SK-N-DZ (cell line): ENCODE data around the gene DDHD1. TPM values are rescaled to one million over a fixed set of nuclear protein-coding genes. Genes with fewer than 3 reads are reported as not detected.
"Not testable (repeated sequence)": the region's sequence is repeated elsewhere in the genome, so short reads cannot be mapped to it uniquely, and the experiment has no call there.

Source experiments
- DNase-seq: peaks from one replicate; pipeline ENCODE4 v3.0.0-alpha.2; 2015; ENCODE audit warnings: low spot score
- polyA plus RNA-seq, 2 experiments: library from polyadenylated mRNA; depleted of rRNA; stranded (reverse); fragments of >200 nt; gene quantifications; 2 replicates each; pipeline ENCODE4 v1.2.3, GENCODE V29; 2014

The DDHD1 gene
- 6.6 and 9.0 TPM in 2 replicates for polyA plus RNA-seq (2014; cell fraction: cytosol; rRNA removed)
- polyA plus RNA-seq (2014; cell fraction: nucleus; rRNA removed): 11.9 and 12.3 TPM in 2 replicates

- peak; percentile 78 for DNase-seq
These were observed at the start of gene DDHD1 for GRCh38 chr14:53152887-53153701. TSS of gene DDHD1 (minus strand) at chr14:53153323. CDS start at chr14:53153098, 225 bp downstream.

GRCh38 chr14:53195949-53196348 is 42.8 kb upstream of the DDHD1 start:
- no peak for DNase-seq

GRCh38 chr14:53193193-53193592 is 40.1 kb upstream of the DDHD1 start:
- no peak for DNase-seq

GRCh38 chr14:53192052-53192760 is 39.1 kb upstream of the DDHD1 start:
- no peak for DNase-seq

GRCh38 chr14:53190938-53191337 is 37.8 kb upstream of the DDHD1 start:
- no peak for DNase-seq

GRCh38 chr14:53187921-53188463 is 34.9 kb upstream of the DDHD1 start:
- DNase-seq: no peak

GRCh38 chr14:53186532-53186931 is 33.4 kb upstream of the DDHD1 start:
- no peak for DNase-seq

GRCh38 chr14:53183611-53184010 is 30.5 kb upstream of the DDHD1 start:
- DNase-seq: no peak

- no peak for DNase-seq
These were observed 29.9 kb upstream of the DDHD1 start for GRCh38 chr14:53183056-53183455.

- not testable (repeated sequence) for DNase-seq
These were observed 28.4 kb upstream of the DDHD1 start for GRCh38 chr14:53181463-53182081.

GRCh38 chr14:53180272-53181221 is 27.4 kb upstream of the DDHD1 start:
- peak; percentile 10 for DNase-seq

GRCh38 chr14:53179486-53180005 is 26.4 kb upstream of the DDHD1 start:
- not testable (repeated sequence) for DNase-seq

- no peak for DNase-seq
These were observed 22.3 kb upstream of the DDHD1 start for GRCh38 chr14:53175375-53175774.

GRCh38 chr14:53174918-53175317 is 21.8 kb upstream of the DDHD1 start:
- DNase-seq: peak; percentile 64

GRCh38 chr14:53168786-53169185 is 15.7 kb upstream of the DDHD1 start:
- DNase-seq: no peak

GRCh38 chr14:53167602-53168328 is 14.6 kb upstream of the DDHD1 start:
- DNase-seq: no peak

GRCh38 chr14:53161758-53162435 is 8.8 kb upstream of the DDHD1 start:
- DNase-seq: no peak

GRCh38 chr14:53156238-53156637 is 3.1 kb upstream of the DDHD1 start:
- no peak for DNase-seq

- DNase-seq: no peak
These were observed 584 bp upstream of the DDHD1 start for GRCh38 chr14:53153702-53154112.
